HepG2 (cell line): ENCODE data around the gene HPS4. TPM values are rescaled to one million over a fixed set of nuclear protein-coding genes. Genes with fewer than 3 reads are reported as not detected.

ENCODE experiments used
- CBX5 ChIP-seq: sonication (generic); formaldehyde crosslinking; IDR thresholded peaks from 2 replicates; pipeline ENCODE4 v1.4.0; 2020; ENCODE audit warnings: missing genetic modification reagents, borderline replicate concordance
- DNMT3B ChIP-seq: conservative IDR thresholded peaks from 2 replicates; pipeline ENCODE4 v1.6.1; 2016; ENCODE audit warnings: missing biosample characterization, control low read depth
- HNF4A ChIP-seq: sonication (generic); formaldehyde crosslinking; IDR thresholded peaks from 2 replicates; pipeline ENCODE4 v1.4.0; 2020; ENCODE audit warnings: missing genetic modification reagents
- HNRNPLL ChIP-seq: fragments of 200-400 bp; formaldehyde crosslinking; IDR thresholded peaks from 2 replicates; pipeline ENCODE4 v1.6.1; 2017; ENCODE audit warnings: mild to moderate bottlenecking, low read depth, low read length; ENCODE audit not compliant: poor library complexity, severe bottlenecking
- KMT2B ChIP-seq: IDR thresholded peaks from 2 replicates; pipeline ENCODE4 v1.6.1; 2016; ENCODE audit warnings: missing genetic modification reagents, missing compliant biosample characterization
- MXI1 ChIP-seq: IDR thresholded peaks from 3 replicates; pipeline ENCODE4 v1.6.1; 2012; ENCODE audit warnings: low read depth, low read length, inconsistent platforms, borderline replicate concordance
- RELA ChIP-seq: sonication (generic); formaldehyde crosslinking; IDR thresholded peaks from 2 replicates; pipeline ENCODE4 v1.4.0; 2020; ENCODE audit warnings: missing genetic modification reagents
- SAFB2 ChIP-seq: sonication (generic); formaldehyde crosslinking; IDR thresholded peaks from 2 replicates; pipeline ENCODE4 v1.5.1; 2020; ENCODE audit warnings: missing genetic modification reagents, low read depth, mild to moderate bottlenecking, borderline replicate concordance
- SMAD3 ChIP-seq: sonication (generic); formaldehyde crosslinking; IDR thresholded peaks from 2 replicates; pipeline ENCODE4 v1.4.0; 2020; ENCODE audit warnings: missing genetic modification reagents
- SP4 ChIP-seq: sonication (generic); formaldehyde crosslinking; IDR thresholded peaks from 2 replicates; pipeline ENCODE4 v1.8.1; 2023; ENCODE audit warnings: mild to moderate bottlenecking, missing genetic modification reagents
- ZBTB20 ChIP-seq: sonication (generic); formaldehyde crosslinking; IDR thresholded peaks from 2 replicates; pipeline ENCODE4 v1.8.1; 2023; ENCODE audit warnings: missing genetic modification reagents, low read depth, mild to moderate bottlenecking, borderline replicate concordance
- ZNF224 ChIP-seq: sonication (generic); formaldehyde crosslinking; IDR thresholded peaks from 2 replicates; pipeline ENCODE4 v1.5.0; 2020; ENCODE audit warnings: mild to moderate bottlenecking, missing genetic modification reagents
- ZNF251 ChIP-seq: sonication (generic); formaldehyde crosslinking; IDR thresholded peaks from 2 replicates; pipeline ENCODE4 v1.9.0; 2021; ENCODE audit warnings: mild to moderate bottlenecking, missing genetic modification reagents
- ZNF451 ChIP-seq: sonication (generic); formaldehyde crosslinking; IDR thresholded peaks from 2 replicates; pipeline ENCODE4 v1.5.0; 2020; ENCODE audit warnings: mild to moderate bottlenecking, missing genetic modification reagents
- ZNF614 ChIP-seq: IDR thresholded peaks from 2 replicates; pipeline ENCODE4 v1.6.1; 2018; ENCODE audit warnings: missing biosample characterization, missing genetic modification reagents, inconsistent platforms, borderline replicate concordance
- ZNF672 ChIP-seq: sonication (generic); formaldehyde crosslinking; IDR thresholded peaks from 2 replicates; pipeline ENCODE4 v1.8.1; 2022; ENCODE audit warnings: missing genetic modification reagents
- ZNF747 ChIP-seq: sonication (generic); formaldehyde crosslinking; IDR thresholded peaks from 2 replicates; pipeline ENCODE4 v1.8.1; 2023; ENCODE audit warnings: missing genetic modification reagents, mild to moderate bottlenecking, borderline replicate concordance
- ZNF839 ChIP-seq: sonication (generic); formaldehyde crosslinking; IDR thresholded peaks from 2 replicates; pipeline ENCODE4 v1.4.0; 2020; ENCODE audit warnings: missing genetic modification reagents, mild to moderate bottlenecking, borderline replicate concordance
- polyA plus RNA-seq, 8 experiments: library from polyadenylated mRNA; depleted of rRNA in 3 of 8; stranded (reverse) in 7 of 8; unstranded in 1 of 8; fragments of >200 nt; fragmentation: Illumina TruSeq in 4 of 8; extraction: Trizol in 4 of 8; gene quantifications; 2 replicates each; pipeline versions ENCODE4 v1.2.1 to v1.2.3, GENCODE V29; 2011 to 2016; ENCODE audit warnings: low read depth in 4 of 8, missing spikeins in 1 of 8, mixed read lengths in 1 of 8; ENCODE audit not compliant: insufficient read depth in 1 of 8
- total RNA-seq, 5 experiments: library from RNA; depleted of rRNA; stranded (reverse); fragments of >200 nt; fragmentation: Illumina TruSeq; extraction: Trizol; gene quantifications; 2 replicates each; pipeline ENCODE4 v1.2.3, GENCODE V29; 2016; ENCODE audit warnings: low read depth in 1 of 5
- TF ChIP-seq, protein P1 (sequence below): sonication (generic); formaldehyde crosslinking; IDR thresholded peaks from 2 replicates; pipeline ENCODE4 v1.5.1; 2020; ENCODE audit warnings: missing genetic modification reagents, mild to moderate bottlenecking, borderline replicate concordance
- TF ChIP-seq, protein P2 (sequence below): IDR thresholded peaks from 2 replicates; pipeline ENCODE4 v1.6.1; 2016; ENCODE audit warnings: mild to moderate bottlenecking, missing biosample characterization, missing genetic modification reagents
- TF ChIP-seq, protein P3 (sequence below): sonication (generic); formaldehyde crosslinking; IDR thresholded peaks from 2 replicates; pipeline ENCODE4 v1.5.1; 2020; ENCODE audit warnings: missing genetic modification reagents, mild to moderate bottlenecking, borderline replicate concordance

HPS4 gene
- total and polyA plus RNA-seq, 2 of the 13 experiments (the other 11 are each of a cell fraction or from before 2014, with no cell fraction given): 27.4 to 34.0 TPM

DNA sequence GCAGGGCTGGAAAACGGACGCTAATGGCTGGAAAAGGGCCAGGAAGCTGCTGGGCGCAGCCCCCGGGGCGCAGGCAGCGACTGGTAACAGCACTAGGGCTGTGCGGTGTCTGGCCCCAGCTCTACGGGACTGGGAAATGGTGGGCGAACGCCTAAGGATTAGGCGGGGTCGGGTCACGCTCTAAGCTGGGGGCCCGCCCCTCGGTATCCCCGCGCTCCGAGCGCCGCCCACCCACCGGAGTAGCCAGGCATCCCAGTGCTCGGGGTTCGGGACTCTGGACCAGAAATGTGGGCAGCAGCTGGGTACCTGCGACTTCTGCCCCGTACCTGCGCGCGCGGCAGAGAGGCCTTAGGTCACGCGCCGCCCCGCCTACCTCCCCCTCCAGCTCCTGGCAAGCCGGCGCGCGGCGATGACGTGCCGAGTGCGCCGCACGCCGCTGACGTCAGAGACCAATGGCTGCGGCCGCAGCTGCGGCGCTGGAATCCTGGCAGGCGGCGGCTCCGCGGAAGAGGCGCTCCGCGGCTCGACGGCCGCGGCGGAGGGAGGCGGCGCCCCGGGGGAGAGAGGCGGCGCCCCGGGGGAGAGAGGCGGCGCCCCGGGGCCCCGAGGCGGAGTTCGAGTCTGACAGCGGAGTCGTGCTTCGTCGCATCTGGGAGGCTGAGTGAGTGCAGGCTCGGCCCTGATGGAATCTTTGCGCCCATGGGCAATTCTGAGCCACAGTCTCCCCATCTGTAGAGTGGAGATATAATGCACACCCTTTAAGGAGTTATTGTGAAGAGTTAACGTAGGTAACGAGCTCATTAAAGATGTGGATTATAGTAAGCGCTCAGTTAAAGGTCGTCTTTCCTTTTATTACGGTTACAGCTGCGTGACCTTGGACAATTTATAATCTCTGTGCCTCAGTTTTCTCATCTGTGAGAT, at the start of gene HPS4, which contains the start of gene SRRD (continued):
- TF ChIP-seq, protein P1, sequence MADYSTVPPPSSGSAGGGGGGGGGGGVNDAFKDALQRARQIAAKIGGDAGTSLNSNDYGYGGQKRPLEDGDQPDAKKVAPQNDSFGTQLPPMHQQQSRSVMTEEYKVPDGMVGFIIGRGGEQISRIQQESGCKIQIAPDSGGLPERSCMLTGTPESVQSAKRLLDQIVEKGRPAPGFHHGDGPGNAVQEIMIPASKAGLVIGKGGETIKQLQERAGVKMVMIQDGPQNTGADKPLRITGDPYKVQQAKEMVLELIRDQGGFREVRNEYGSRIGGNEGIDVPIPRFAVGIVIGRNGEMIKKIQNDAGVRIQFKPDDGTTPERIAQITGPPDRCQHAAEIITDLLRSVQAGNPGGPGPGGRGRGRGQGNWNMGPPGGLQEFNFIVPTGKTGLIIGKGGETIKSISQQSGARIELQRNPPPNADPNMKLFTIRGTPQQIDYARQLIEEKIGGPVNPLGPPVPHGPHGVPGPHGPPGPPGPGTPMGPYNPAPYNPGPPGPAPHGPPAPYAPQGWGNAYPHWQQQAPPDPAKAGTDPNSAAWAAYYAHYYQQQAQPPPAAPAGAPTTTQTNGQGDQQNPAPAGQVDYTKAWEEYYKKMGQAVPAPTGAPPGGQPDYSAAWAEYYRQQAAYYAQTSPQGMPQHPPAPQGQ (CRISPR knock-in tag): no peak
- TF ChIP-seq SAFB2 (CRISPR knock-in tag) (peak; percentile 91; the same call in 1 of the 2 replicates), KMT2B (CRISPR knock-in tag) (peak; percentile 97), MXI1 (peak; percentile 93), SP4 (CRISPR knock-in tag) (peak; percentile 92), CBX5 (peak; percentile 72; the same call in 1 of the 2 replicates), ZNF747 (CRISPR knock-in tag) (no peak; the same call in 1 of the 2 replicates), ZNF224 (CRISPR knock-in tag) (peak; percentile 81; the same call in 1 of the 2 replicates), ZNF251 (no peak), HNRNPLL (peak; percentile 81), ZNF672 (CRISPR knock-in tag) (no peak), ZNF614 (CRISPR knock-in tag) (0 out of 2 replicates have a peak, but pooled peaks have one; percentile 68), SMAD3 (0 out of 2 replicates have a peak, but pooled peaks have one; percentile 20), DNMT3B (no peak; the same call in 1 of the 2 replicates), ZNF451 (CRISPR knock-in tag) (no peak), RELA (CRISPR knock-in tag) (peak; percentile 51; the same call in 1 of the 2 replicates), ZNF839 (CRISPR knock-in tag) (peak; percentile 85; the same call in 1 of the 2 replicates), ZBTB20 (CRISPR knock-in tag) (peak; percentile 49; the same call in 1 of the 2 replicates), HNF4A (CRISPR knock-in tag) (peak; percentile 54)
- TF ChIP-seq, protein P2, sequence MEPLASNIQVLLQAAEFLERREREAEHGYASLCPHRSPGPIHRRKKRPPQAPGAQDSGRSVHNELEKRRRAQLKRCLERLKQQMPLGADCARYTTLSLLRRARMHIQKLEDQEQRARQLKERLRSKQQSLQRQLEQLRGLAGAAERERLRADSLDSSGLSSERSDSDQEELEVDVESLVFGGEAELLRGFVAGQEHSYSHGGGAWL (CRISPR knock-in tag): peak; percentile 95
- TF ChIP-seq, protein P3, sequence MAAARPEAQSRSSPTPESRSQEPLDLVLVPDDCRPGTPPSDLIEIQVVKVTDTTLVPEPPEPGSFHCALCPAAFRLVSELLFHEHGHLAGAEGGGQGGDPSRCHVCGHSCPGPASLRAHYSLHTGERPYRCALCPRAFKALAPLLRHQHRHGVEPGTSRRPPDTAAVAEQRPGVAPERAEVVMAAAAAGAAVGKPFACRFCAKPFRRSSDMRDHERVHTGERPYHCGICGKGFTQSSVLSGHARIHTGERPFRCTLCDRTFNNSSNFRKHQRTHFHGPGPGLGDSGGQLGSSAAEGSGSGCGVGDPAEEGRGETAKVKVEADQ (CRISPR knock-in tag): peak; percentile 87
